Activated CD4-positive, alpha-beta T cell treated with anti-CD3 and anti-CD28 coated beads, Interleukin-10, Interleukin-2, amounts not matched to agents 100 ng/mL and 50 ng/mL, durations not matched to agents 16 hours and 8 hours (primary cell): ENCODE data around the gene MCFD2.
"Not testable (repeated sequence)": the region's sequence is repeated elsewhere in the genome, so short reads cannot be mapped to it uniquely, and the experiment has no call there.

ENCODE experiments used
- DNase-seq: peaks from one replicate; pipeline ENCODE4 v3.0.0-alpha.2; 2020

The MCFD2 gene

DNA sequence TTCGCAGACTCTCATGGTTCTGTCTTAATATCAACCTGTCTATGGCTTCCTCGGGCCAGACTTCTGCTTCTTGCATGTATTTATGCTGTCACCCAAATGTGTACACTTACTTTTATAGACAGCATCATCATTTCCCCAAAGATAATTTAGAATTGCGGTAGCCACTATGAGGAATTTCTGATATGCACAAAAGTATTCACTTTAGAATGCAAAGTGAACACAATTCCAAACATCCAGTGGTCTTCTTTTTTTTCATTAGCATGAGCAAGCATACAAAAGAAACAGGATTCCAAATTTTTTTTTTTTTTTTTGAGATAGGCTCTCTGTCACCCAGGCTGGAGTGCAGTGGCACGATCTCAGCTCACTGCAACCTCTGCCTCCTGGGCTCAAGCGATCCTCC lies 21.0 kb upstream of the MCFD2 start:
- DNase-seq: no peak

GRCh38 chr2:46935071-46935470 lies 19.5 kb upstream of the MCFD2 start:
- DNase-seq: no peak

GRCh38 chr2:46929612-46930011 lies 14.0 kb upstream of the MCFD2 start:
- DNase-seq: no peak

- no peak for DNase-seq
Observed at GRCh38 chr2:46926863-46927262, 11.3 kb upstream of the MCFD2 start.

GRCh38 chr2:46925474-46926351 lies 10.1 kb upstream of the MCFD2 start:
- DNase-seq: no peak

DNA sequence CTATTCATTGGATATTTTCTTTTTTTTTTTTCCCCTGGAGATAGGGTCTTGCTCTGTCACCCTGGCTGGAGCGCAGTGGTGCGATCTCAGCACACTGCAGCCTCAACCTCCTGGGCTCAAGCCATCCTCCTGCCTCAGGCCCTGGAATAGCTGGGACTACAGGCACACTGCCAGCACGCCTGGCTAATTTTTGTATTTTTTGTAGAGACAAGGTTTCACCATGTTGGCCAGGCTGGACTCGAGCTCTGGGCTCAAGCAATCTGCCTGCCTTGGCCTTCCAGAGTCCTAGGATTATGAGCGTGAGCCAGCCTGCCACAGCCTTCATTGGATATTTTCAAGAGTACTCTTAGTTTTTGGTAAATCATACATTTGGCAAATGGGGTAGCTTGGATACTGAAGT lies 9.0 kb upstream of the MCFD2 start:
- DNase-seq: no peak

GRCh38 chr2:46924038-46924437 lies 8.4 kb upstream of the MCFD2 start:
- no peak for DNase-seq

DNA sequence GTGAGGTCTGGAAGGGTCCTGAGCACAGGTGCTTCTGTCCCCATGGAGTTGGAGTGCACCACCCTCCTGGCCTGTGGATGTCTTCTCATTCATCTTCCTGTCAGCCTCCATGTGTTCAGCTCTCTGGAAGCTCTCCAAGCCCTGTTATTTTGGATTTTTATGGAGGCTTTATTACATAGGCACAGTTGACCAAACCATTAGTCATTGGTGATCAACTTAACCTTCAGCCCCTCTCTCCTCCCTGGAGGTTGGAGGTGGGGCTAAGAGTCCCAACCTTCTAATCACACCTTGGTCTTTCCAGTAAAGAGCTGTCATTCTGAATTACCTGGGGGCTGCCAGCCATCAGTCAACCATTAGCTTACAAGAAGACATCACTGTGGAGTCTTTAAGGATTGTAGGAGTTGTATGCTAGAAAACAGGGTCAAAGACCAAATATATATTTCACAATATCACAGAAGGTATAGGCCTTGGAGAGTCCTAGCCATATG lies 7.5 kb upstream of the MCFD2 start:
- DNase-seq: no peak

- DNase-seq: no peak
Observed at GRCh38 chr2:46922606-46923005, 7.0 kb upstream of the MCFD2 start.

DNA sequence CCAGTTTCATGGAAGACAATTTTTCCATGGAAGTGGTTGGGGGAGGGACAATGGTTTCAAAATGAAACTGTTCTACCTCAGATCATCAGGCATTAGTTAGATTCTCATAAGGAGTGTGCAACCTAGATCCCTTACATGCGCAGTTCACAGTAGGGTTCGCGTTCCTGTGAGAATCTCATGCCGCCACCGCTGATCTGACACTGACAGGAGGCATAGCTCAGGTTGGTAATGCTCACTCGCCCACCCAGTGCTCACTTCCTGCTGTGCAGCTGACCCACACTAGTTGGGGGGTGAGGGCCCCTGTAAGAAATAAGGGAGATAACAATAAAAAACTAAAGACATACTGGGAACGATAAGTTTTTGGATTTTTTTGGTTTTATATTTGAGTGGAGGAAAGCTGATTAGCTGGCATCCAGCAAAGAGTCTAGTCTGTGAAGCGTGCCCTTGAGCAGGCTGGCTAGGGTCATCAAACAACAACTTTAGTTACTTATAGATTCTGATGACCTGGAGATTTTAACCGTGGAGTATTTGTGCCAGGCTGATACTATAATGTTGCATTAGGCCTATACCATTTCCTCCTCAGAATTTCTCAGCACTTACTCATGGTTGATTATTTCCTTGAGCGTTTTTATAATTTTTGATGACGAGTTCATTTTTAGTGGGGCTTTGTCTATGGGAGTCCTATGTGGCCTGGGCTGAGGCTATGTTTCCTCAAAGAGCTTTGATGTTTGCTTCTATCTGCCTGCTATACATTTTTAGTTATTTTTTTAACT lies 6.3 kb upstream of the MCFD2 start:
- no peak for DNase-seq

GRCh38 chr2:46917628-46918027 lies 2.0 kb upstream of the MCFD2 start:
- peak; percentile 34 for DNase-seq

GRCh38 chr2:46915811-46916630 lies 415 bp upstream of the MCFD2 start:
- peak; percentile 84 for DNase-seq

DNA sequence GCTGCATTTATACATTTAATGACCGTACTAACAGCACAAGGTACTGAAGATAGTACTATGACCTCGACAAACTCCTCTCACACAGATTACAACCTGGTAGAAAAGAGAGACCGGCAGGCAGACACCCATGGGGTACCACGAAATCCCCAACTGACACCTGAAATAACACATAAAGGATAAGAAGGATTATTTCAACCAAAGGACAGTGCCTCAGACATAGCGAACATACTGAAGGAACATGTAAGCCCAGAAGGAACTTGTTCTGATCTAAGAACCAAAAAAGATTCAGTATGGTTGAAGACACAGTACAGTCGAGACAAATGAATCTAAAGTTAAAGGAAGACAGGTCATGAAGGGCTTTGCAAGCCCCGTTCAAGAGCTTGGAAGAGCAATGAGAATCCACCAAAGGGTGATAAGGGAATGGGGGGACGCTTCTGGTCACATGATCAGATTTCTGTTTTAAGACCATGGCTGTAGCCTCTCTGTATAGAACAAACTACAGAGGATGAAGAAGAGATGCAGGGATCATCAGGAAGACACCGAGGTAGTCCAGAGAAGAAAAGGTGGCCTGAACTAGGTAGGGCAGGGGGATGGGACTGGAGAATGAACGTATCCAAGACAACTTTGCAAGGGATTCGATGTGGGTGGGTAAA lies 902 bp downstream of the MCFD2 start:
- DNase-seq: no peak

GRCh38 chr2:46913471-46914381 lies 1.9 kb downstream of the MCFD2 start:
- DNase-seq: no peak

DNA sequence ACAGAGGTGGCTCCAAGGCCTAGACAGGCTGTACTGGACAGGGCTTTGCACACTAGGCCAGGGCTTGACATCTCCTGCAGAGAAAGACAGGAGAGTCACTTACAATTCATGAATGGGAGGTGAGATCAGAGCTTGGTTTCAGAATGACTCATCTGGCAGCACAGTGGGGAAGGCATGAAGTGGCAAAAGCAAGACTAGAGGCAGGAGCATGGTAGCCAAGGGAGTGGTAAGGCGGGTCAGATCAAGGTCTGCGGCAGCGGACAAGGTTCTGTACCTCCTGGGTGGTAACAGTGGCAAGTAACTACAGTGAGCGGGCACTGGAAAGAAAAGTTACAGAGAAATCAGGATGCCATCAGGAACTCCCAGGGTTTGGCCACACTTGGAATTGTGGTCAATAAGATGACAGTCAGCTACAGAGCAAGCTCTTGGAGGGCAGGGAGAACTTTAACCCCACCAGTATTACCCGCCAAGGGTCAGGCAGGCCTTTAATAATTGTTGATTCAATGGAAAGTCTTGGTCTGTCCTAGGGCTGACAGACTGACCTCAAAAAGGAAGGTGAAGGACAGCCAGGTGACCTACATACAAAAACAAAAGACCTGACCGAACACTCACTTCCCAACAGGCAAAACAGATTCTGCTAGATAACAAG lies 5.7 kb downstream of the MCFD2 start:
- peak; percentile 89 for DNase-seq

GRCh38 chr2:46909150-46909549 lies 6.5 kb downstream of the MCFD2 start:
- DNase-seq: no peak

GRCh38 chr2:46904908-46905678 lies 10.5 kb downstream of the MCFD2 start:
- DNase-seq: not testable (repeated sequence)

DNA sequence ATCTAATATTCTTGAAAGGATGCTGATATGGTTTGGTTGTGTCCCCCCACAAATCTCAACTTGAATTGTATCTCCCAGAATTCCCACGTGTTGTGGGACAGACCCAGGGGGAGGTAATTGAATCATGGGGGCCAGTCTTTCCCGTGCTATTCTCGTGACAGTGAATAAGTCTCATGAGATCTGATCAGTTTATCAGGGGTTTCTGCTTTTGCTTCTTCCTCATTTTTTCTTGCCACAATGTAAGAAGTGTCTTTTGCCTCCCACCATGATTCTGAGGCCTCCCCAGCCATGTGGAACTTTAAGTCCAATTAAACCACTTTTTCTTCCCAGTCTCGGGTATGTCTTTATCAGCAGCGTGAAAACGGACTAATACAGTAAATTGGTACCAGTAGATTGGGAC lies 12.6 kb downstream of the MCFD2 start:
- not testable (repeated sequence) for DNase-seq

DNA sequence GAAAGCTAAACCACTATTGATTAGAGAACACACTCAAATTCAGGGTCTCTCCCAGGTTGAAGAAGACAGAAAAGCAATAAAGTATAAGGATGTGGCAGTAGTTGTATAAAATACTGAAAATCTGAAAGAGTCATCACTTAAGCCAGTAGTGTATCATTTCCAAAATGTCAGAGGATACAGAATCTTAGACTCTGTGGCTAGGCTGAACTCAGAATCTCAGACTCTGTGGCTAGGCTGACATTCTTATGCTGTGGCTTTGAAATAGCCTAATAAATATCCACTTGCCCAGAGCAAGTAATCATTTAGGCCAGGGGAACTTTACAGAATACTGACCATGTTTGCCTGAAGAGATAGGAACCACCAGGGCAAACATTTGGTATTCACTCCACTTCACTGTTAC lies 13.1 kb downstream of the MCFD2 start:
- DNase-seq: no peak

DNA sequence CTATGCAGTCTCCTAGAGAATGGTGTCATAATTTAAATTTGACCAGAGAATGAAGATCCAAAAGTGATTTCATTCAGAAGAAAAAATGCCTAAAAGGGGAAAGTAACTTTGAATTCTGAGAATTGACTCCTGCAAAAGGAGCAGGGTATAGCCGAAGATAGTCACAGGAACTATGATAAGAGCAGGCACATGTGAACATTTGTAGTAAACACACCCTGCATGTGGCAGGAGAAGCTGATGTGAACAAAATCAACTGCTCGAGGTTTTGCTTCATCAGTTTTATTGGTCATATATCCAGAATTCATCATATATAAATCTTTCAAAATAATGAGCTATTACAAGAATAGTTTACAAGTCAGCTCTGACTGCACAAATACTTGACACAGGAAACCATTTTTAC lies 14.0 kb downstream of the MCFD2 start:
- no peak for DNase-seq
